ENCODE measurements around the gene B2M.

DNA sequence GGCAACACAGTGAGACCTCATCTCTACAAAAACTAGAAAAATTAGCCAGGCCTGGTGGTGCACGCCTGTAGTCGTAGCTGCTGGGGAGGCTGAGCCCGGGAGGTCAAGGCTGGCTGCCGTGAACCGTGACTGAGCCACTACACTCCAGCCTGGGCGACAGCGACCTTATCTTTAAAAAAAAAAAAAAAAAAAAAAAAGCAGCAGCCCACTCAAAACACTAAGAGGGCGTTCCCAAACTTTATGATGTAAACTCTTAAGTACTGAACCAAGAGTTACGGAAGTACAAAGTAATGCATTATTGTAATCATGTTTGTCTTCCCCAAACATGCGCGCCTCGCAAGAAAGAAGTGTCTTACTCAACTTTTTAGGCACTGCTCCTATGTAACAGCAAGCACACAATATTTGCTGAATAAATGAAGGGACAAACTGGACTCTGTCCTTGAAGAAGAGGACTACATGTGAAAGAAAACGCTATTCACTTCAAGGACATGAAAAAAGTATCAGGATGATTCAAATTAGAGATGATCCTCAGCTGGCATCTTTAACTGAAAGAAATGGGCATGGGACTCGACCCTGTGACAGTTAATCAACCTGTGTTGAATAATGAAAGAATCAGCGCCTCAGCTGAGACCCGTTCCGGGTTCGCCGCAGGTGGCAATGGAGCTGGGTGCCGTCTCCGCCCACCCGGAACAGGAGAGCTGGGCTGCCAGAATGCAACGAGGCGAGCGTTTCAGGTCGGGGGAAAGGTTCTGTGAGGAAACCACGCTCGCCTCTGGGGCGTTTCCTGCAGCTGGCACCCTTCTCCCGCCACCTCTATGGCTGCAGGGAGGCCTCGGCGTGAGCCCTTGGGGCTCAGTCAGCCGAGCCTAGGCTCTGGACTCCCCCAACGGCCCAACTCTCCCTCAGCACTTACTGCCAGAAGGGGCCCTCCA is 48.6 kb upstream of the B2M start:
- TF ChIP-seq PAX5 (IDR thresholded peaks at IDR 0.05; ENCODE audit: insufficient read depth, low read length, severe bottlenecking) (peak; percentile 64), POLR2AphosphoS5 (IDR thresholded peaks at IDR 0.05; ENCODE audit: low read depth, low read length) (no peak), POLR2A (IDR thresholded peaks at IDR 0.05; ENCODE audit: low read depth, low read length) (0 out of 2 replicates have a peak, but pooled peaks have one; percentile 46)
